Measurements from ENCODE around the gene EPHB1.

GRCh38 chr3:135246027-135246426 lies 451.0 kb downstream of the EPHB1 start:
- no peak for TF ChIP-seq POLR2A (IDR thresholded peaks at IDR 0.05)
- TF ChIP-seq, protein P1, sequence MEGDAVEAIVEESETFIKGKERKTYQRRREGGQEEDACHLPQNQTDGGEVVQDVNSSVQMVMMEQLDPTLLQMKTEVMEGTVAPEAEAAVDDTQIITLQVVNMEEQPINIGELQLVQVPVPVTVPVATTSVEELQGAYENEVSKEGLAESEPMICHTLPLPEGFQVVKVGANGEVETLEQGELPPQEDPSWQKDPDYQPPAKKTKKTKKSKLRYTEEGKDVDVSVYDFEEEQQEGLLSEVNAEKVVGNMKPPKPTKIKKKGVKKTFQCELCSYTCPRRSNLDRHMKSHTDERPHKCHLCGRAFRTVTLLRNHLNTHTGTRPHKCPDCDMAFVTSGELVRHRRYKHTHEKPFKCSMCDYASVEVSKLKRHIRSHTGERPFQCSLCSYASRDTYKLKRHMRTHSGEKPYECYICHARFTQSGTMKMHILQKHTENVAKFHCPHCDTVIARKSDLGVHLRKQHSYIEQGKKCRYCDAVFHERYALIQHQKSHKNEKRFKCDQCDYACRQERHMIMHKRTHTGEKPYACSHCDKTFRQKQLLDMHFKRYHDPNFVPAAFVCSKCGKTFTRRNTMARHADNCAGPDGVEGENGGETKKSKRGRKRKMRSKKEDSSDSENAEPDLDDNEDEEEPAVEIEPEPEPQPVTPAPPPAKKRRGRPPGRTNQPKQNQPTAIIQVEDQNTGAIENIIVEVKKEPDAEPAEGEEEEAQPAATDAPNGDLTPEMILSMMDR (IDR thresholded peaks at IDR 0.05): no peak
